Measurements from ENCODE around the gene PDZRN4.

DNA sequence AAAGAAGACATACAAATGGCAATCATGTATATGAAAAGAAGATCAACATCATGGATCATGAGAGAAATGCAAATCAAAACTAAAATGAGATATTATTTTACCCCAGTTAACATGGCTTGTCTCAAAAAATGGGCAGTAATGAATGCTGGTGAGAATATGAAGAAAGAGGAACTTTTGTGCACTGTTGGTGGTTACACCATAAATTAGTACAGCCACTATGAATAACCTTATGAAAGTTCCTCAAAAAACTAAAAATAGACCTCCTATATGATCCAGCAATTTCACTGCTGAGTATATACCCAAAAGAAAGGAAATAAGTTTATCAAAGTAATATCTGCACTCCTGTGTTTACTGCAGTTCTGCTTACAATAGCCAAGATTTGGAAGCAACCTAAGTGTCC, 151.7 kb downstream of the PDZRN4 start:
- TF ChIP-seq POLR2AphosphoS5 (IDR thresholded peaks at IDR 0.05) (no peak), POLR2A (IDR thresholded peaks at IDR 0.05) (no peak)
